CD4-positive, alpha-beta T cell treated with Interleukin-2 at 100 ng/mL for 4 hours (primary cell): ENCODE results near the gene GRM1.

Source experiments
- DNase-seq: peaks from one replicate; pipeline ENCODE4 v3.0.0-alpha.2; 2020; ENCODE audit warnings: low spot score

Gene GRM1

DNA sequence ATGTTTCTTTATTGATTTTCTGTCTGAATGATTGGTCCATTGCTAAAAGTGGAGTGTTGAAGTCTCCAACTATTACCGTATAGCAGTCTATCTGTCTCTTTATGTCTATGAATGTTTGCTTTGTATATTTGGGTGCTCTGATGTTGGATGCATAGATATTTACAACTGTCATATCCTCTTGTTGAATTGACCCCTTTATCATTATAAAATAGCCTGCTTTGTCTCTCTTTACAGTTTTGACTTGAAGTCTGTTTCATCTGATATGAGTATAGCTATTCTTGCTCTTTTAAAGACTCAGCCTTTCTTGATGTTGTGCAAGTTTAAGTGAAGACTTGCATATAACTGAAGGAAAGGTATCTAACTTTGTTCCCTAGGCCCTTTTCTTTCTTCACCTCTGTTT lies 341.0 kb downstream of the GRM1 start:
- DNase-seq = no peak

DNA sequence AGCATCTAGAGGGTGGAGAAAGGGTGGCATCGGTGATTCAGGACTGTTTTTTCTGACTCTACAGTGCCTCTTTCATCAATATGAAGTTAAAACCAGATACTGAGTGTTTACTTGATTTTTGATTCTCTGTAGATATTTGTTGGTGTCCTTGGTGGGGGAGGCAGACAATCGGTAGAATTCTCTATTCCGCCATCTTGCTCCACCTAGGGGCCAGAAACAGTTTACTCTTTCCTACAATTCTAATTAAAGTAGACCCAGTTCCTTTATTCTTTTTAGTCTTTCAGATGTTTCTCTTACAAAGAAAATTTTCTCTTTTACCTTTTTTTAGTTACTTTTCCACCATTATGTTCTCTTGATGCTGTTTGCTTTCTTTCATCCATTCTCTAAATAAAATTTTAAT lies 352.6 kb downstream of the GRM1 start:
- DNase-seq = no peak

DNA sequence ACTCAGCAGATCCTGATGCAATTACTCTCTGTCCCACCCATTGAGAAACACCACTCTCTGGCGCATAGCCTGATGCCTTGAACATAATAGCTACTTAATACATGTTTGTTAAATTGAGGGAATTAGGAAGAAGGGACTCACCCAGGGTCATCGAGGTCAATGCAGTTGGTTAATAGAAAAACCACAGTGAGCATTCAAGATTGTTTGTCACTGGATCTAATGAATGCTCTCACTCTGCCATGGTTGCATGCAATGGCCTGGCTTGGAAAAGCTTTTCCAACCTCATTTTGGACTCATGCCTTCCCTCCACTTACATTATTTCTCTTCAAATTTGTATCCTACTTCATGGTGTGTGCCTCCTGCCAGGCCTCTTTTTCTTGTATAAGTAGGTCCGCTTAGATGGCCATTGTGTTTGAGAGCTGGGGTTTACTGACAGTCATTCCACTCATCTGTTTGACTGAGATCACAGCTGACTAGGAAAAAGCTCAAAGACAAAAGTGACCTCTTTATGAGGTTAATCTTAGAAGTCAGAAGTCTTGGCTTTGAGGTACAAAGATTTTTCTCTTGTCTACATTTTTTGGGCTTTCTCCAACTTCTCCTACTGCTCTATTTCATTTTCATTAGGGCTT lies 360.0 kb downstream of the GRM1 start:
- DNase-seq = no peak

DNA sequence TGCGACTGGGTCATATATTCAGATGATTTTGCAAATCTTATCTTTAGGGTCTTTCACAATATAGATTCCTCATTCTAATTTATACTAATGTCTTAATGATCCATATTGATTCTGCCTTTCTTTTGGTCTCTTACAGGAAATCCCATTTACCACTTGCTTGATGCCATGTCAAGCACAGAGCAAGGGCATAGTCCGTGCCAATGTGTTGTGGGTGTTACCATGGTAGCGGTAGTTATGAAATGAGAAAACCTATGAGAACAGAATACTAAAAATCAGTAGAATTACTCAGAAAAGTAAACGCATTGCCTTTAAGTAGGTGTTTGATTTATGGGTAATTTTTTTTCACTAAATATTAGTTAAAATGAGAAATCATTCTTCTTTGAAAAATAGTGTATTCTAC lies 360.9 kb downstream of the GRM1 start:
- no peak for DNase-seq

DNA sequence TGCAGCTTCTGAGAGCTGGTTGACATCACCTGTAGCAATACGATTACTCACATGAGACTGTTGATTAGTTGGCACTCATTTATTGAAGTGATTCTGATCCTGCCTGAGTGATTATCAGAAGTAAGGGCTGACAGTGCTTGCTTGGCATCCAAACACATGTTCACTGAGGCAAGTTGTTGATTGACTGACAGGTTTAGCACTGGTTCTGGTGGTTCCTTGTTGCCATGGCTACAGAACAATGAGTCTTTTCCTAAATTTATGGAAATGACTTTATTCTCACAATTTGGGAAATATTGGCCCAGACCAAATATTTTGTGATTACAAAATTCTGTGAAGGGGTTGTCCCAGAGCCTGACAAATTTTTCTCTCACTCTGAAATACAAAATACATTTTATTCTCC lies 368.8 kb downstream of the GRM1 start:
- no peak for DNase-seq

DNA sequence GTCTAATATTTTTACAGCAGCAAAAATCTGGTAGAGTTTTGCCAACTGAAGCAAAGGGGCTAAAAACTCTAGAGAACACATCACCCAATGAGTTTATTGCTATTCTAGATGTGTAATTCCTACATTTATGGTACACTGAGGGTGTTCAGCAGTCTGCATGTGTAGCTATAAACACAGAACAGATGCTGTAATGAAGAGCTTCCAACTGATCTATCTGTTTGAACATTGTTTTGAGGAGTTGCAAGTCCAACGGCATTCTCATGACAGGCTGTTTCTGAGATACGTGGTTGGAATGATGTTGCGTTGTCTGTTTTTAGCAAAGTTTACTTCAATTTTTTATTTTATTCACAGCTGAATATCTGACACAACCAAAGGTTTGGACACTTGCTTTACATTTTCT lies 373.6 kb downstream of the GRM1 start:
- no peak for DNase-seq

DNA sequence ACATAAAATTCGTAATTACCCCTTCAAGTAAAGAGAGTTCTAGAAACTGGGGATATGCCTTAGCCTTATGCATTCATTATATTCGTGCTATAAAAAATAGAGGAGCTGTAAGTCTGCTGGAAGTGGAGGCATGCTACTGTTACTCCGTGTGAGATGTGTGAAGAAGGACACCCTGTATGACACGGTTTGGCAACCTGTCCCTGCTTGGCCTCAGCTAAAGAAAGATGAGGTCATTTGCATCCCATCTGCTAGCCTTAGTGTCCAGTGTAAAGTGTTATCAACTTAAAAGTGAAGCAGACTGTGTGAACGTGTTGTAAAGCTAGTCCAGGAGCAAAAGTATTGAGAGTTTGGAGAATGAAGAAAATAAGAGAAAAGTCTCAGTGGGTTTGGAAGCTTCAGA lies 379.7 kb downstream of the GRM1 start:
- no peak for DNase-seq

DNA sequence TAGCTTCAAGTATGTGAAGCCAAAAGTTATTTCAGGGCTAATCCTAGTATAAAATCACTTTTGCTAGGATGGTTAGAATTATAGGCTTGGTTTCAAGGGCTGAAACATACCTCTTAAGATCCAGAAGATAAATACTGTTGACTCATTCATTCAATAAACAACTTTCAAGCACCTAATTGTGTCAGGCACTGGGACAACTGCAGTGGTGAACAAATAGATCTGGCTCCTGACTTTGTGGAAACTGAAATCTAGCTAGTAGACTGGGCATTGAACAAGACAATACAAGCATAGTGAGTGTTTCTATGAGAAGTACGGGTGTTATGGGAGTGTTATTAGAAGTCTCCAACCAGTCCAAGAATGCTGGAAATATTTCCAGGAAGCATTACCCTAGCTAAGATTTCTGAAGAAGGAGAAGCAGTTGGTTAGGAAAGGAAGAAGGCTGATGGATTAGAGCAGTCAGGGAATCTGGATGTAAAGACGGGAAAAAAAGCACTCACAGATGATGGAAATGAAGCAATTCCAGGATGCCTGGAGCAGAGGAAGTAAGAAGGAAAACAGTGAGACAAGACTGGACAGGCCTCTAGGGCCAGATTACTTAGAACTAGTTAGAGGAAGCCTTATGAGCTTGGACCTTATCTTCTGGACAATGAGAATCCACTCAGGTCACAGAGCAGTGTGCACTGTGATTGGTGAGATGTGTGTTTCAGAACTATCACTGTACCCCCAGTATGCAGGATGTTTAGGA lies 382.2 kb downstream of the GRM1 start:
- DNase-seq = no peak

DNA sequence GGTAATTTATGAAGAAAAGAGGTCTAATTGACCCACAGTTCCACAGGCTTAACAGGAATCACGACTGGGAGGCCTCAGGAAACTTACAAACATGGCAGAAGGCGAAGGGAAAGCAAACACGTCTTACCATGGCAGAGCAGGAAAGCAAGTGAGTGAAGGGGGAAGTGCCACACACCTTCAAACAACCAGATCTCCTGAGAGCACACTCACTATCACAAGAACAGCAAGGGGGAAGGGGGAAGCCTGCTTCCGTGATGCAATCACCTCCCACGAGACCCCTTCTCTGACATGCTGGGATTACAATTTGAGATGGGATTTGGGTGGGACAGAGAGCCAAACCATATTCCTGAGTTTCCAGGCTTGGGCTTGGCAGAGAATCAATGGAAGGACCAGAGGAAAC lies 390.7 kb downstream of the GRM1 start:
- no peak for DNase-seq

DNA sequence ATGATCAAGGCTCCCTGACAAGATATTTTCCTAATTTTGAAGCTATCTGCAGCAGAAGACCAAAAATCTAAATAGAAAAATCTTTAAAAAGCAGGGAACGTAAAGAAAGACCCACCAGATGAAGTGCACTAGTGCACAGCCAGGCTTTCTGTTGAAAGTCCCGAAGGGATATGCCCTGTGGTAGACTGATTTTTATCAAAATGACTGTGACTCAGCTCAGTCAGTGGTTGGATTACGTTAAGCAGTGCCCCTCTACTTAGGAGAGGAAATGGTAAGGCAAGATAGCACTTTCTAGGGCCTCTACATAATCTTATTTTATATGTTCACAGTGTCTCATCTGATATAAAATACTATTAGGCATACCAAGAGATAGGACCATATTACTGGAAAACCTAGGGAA lies 391.4 kb downstream of the GRM1 start:
- no peak for DNase-seq

DNA sequence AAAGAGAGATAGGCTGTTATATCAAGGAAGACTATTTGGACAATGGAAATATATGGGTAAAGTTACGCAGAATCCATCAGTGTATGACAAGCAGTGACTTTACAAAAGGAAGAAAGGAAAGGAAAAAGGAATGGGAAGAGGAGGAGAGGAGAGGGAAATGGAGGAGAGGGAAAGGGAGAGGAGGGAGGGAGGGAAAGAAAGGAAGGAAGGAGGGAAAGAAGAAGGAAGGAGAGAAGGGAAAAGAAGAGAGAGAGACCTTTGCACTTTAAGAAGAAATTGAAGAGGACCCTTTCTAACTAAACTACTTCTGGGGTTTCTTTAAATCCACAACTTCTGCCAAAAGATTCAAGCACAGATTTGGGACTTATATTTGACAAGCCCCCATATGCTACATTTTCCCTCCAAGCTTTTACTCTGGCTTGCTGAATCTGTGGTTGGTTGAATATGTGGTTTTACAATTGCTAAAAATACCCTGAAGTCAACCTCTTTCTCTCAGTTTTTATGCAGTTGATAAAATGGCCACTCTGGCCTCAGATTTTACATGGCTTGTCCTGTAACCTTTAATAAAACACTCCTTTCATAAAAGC lies 394.0 kb downstream of the GRM1 start:
- DNase-seq = no peak

DNA sequence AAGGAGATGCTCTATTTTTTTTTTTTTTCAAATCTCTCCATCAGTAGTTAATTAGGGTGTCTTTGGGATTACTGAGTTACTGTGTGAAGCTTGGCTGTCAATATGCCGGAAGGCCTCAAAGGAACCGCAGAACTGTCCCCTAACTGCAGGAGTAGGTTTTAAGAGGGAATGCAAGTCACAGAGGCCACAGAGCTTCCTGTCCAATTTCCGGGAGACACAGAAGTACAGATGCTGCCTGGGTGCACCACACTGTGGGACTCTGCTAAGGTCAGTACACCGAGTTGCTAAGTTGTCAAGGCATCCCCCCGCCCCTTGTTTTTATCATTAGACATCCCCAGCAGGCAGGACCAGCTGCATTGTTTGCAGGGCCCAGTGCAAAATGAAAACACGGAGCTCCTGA lies 394.6 kb downstream of the GRM1 start:
- DNase-seq = no peak

DNA sequence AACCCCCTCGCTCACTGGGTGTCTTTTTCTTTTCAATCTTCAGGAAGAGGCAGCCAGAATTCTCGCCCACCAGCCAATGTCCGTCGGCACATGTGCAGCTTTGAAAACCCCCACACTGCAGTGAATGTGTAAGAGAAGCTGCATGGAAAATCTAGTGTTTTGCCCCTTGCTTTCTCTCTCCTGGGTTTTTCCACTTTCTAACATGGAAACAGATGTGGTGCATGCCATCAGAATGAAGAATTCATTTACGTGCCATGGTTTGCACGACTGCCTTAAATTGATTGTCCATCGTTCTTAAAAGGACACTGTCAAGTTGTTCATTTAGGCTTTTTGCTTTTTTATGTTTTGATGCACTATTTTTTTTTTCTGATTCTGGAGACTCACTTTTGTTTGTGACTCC lies 397.7 kb downstream of the GRM1 start:
- DNase-seq = no peak

DNA sequence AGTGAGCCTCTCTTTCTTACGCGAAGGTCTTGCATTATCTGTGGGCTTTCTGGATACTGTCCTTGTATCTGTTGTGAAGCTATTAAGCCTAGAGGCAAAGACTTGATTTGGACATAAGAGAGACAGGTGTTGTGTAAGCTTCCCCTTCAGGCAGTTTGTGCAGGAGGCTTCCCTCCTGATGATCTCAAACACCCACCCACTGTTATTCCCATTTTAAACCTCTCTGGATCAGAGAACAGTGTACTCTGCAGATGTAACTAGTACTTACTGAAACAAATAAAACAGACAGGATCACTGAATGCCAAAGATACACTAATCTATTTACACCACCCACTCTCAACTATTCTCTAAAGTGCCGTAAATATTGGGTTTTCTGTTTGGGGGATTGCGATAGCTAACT lies 401.0 kb downstream of the GRM1 start:
- no peak for DNase-seq

DNA sequence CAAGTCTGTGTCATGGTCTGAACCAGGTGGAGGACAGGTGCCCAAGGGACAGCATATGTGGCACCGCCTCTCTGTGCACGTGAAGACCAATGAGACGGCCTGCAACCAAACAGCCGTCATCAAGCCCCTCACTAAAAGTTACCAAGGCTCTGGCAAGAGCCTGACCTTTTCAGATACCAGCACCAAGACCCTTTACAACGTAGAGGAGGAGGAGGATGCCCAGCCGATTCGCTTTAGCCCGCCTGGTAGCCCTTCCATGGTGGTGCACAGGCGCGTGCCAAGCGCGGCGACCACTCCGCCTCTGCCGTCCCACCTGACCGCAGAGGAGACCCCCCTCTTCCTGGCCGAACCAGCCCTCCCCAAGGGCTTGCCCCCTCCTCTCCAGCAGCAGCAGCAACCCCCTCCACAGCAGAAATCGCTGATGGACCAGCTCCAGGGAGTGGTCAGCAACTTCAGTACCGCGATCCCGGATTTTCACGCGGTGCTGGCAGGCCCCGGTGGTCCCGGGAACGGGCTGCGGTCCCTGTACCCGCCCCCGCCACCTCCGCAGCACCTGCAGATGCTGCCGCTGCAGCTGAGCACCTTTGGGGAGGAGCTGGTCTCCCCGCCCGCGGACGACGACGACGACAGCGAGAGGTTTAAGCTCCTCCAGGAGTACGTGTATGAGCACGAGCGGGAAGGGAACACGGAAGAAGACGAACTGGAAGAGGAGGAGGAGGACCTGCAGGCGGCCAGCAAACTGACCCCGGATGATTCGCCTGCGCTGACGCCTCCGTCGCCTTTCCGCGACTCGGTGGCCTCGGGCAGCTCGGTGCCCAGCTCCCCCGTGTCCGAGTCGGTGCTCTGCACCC lies 405.2 kb downstream of the GRM1 start:
- DNase-seq = no peak

DNA sequence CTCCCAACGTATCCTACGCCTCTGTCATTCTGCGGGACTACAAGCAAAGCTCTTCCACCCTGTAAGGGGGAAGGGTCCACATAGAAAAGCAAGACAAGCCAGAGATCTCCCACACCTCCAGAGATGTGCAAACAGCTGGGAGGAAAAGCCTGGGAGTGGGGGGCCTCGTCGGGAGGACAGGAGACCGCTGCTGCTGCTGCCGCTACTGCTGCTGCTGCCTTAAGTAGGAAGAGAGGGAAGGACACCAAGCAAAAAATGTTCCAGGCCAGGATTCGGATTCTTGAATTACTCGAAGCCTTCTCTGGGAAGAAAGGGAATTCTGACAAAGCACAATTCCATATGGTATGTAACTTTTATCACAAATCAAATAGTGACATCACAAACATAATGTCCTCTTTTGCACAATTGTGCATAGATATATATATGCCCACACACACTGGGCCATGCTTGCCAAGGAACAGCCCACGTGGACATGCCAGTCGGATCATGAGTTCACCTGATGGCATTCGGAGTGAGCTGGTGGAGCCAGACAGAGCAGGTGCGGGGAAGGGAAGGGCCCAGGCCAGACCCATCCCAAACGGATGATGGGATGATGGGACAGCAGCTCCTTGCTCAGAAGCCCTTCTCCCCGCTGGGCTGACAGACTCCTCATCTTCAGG lies 406.0 kb downstream of the GRM1 start:
- no peak for DNase-seq

DNA sequence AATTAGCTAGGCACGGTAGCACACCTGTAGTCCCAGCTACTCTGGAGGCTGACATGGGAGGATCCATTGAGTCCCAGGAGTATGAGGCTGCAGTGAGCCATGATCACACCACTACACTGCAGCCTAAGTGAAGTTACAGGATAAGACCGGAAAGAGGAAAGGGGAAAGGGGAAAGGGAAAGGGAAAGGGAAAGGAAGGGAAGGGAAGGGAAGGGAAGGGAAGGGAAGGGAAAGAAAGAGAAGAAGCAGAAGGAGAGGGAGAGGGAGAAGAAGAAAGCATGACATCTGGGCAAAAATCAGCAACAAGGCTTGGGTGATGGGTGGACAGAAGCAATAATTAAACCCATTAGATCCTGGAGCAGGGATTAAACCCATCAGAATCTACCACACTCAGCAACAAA lies 413.0 kb downstream of the GRM1 start:
- DNase-seq = no peak

DNA sequence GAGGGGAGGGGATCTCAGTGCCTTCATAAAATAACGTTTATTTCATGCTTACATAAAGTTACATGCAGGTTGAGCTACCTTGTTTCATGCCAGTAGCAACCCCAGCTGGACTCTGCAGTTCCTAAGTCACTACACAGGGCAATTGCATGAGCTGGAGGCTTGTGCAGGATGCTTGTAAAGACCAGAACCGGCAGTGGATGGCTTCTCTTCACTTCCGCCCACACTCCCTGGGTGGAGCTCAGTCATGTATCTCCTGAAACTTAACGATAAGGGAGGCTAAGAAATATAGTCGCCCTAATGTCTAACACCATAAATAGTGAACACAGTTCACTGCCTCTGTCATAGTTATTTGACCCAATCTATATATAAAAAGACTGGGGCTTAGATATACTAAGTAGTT lies 415.3 kb downstream of the GRM1 start:
- no peak for DNase-seq

DNA sequence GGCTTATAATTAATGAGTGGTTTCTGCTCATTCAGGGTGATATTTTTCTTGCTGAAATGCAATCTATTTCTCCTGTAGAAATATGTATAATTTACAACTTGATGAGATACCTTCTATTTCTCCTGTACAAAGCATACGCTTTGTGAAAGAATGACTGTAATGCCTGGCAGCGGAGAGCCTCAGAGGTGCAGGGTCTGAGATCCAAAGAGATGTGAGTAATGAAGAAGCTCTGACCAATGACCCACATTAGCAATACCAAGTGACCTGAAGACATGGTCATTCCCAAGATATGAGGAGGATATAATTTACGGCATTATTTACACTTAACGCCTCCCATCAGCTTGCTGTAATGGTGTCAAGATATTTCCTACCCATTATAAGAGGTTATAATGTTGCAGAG lies 416.4 kb downstream of the GRM1 start:
- no peak for DNase-seq

DNA sequence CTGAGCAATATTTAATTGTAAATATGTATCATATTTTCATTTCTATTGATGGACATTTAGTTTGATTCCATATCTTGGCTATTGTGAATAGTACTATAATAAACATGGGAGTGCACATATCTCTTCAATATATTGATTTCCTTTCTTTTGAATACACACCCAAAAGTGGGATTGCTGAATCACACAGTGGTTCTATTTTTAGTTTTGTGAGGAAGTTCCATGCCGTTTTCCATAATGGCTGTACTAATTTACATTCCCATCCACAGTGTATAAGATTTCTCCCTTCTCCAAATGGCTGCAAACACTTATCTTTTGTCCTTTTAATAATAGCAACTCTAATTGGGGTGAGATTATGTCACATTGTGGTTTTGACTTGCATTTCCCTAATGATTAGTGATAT lies 428.0 kb downstream of the GRM1 start:
- DNase-seq = no peak

DNA sequence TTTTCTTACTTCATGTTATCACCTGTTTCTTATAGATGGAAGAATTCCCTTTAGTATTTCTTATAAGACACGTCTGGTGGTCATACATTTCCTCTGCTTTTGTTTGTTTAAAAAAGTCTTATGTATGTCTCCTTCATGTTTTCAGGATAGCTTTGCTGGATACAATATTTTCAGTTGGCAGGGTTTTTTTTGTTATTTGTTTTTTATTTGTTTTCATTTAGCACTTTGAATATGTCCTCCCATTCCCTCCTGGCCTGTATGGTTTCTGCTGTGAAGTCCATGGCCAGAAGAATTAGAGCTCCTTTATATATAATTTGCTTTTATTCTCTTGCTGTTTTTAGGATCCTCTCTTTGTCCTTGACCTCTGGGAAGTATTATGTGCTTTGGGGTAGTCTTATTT lies 432.1 kb downstream of the GRM1 start:
- DNase-seq = no peak

DNA sequence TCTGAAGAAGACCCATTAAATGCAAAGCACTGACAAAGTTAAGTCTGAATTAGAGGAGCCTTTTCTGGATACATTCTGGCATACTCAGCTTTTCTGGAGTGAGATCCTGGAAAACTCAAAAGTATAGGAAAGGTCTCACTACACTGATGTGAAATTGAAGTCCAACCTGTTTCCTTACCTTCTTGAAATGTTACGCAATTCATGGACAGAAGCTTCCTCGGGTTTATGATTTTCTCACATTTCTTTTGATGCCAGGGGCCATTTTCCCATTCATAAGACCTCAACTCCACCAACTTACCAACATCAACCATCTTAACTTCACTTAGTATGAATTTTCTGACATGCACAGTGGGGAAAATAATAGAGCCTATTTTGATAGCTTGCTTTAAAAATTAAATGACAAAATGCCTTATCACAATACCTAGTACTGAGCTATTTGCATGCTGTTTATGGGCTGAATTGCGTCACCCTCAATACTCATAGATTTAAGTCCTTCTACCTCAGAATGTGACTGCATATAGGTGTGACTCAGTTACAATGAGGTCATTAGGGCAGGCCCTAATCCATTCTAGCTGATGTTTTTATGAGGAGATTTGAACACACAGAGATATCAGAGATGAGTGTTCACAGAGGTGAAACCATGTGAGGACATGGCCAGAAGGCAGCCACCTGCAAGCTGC lies 441.4 kb downstream of the GRM1 start:
- no peak for DNase-seq
